Measurements from ENCODE around the gene EDEM3. TPM values are rescaled to one million over a fixed set of nuclear protein-coding genes. Genes with fewer than 3 reads are reported as not detected.

The EDEM3 gene
- total RNA-seq, 3 donors from 2014 or later, result 32.1 to 66.3 (median 66.0) TPM

GRCh38 chr1:184775885-184776284, 21.2 kb upstream of the EDEM3 start:
- Histone ChIP-seq H3K9me3 (no peaks in the 10 kb centered on the region), H3K4me3 (no peak overlapping the region), H3K36me3 (ENCODE audit: low read depth) (no peaks in the 10 kb centered on the region), H3K4me1 (ENCODE audit: low read depth) (peaks cover 4% of the 10 kb centered on the region)
- DNase-seq (no peak), ATAC-seq (no peak)
- no peak for TF ChIP-seq CTCF (IDR thresholded peaks at IDR 0.05)
- intact Hi-C loops (cut with DNase I, micrococcal nuclease), result no loop called here

GRCh38 chr1:184775329-184775728, 20.7 kb upstream of the EDEM3 start:
- no peak for DNase-seq
- TF ChIP-seq CTCF (IDR thresholded peaks at IDR 0.05), result no peak
- Histone ChIP-seq H3K4me1 (ENCODE audit: low read depth) (peaks cover 4% of the 10 kb centered on the region), H3K4me3 (no peak overlapping the region), H3K36me3 (ENCODE audit: low read depth) (no peaks in the 10 kb centered on the region), H3K9me3 (no peaks in the 10 kb centered on the region)
- intact Hi-C loops (cut with DNase I, micrococcal nuclease), result no loop called here
- ATAC-seq, result no peak

- intact Hi-C loops (cut with DNase I, micrococcal nuclease), result no loop called here
- ATAC-seq, result peak; percentile 98
- DNase-seq, result peak in 1 of 3 donors; percentile 54
- no peak overlapping the region for H3K4me3 ChIP-seq
- no peaks in the 10 kb centered on the region for H3K36me3 ChIP-seq (ENCODE audit: low read depth)
- H3K4me1 ChIP-seq (ENCODE audit: low read depth), result peaks cover 4% of the 10 kb centered on the region
- no peaks in the 10 kb centered on the region for H3K9me3 ChIP-seq
- TF ChIP-seq CTCF (IDR thresholded peaks at IDR 0.05), result no peak
These were observed 19.2 kb upstream of the EDEM3 start for GRCh38 chr1:184773762-184774320.

DNA sequence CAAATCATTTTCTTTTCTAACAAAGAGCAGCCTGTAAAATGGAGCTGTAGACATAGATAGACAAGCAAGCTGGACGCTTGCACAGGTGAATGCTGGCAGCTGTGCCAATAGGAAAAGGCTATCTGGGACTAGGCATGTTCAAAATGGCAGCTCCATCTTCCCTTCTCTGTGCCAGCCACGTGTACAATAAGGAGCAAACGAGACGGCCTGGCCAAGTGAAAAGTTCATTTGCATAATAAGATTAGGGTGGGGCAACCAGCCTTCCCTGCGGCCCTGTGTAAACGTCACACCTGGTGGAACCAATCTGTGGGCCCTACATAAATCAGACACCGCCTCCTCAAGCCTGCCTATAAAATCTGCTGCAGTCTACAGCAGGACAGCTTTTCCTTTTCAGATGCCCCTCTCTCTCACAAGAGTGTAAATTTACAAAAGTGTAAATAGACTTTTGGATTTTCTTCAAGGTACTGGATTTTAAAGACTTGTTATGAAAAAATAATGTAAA, 16.6 kb upstream of the EDEM3 start:
- DNase-seq, result no peak
- H3K4me3 ChIP-seq, result no peak overlapping the region

DNA sequence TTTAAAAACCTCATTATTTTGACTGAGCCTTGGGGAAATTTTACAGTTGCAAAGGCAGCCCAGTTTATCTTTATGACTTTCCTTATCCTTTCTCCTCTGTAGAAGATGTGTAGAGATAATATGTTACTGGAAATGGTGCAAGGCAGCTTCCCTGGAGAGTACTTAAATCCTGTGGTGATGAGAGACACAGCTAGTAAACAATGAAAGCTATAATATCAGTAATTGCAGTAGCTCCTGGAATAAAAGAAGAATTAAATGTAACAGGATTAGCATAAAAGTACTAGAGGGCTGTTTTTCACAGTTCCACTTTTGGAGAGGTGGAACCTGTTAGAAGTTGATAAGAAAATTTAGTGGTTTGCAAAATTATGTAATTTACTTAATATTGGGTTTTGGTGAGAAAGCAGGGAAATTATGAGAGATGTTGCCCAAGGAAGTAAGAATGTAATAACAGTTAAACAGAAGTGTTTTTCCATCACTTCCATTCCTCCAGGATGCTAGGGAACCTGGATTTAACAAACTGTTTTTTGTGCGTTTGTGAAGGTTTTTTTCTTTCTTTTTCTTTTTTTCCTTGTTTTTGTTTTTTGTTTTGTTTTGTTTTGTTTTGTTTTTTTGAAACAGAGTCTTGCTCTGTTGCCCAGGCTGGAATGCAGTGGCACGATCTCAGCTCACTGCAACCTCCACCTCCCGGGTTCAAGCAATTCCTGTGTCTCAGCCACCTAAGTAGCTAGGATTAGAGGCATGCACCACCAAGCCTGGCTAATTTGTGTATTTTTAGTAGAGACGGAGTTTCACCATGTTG, 15.7 kb upstream of the EDEM3 start:
- no peak for TF ChIP-seq CTCF (IDR thresholded peaks at IDR 0.05)
- H3K9me3 ChIP-seq, result no peaks in the 10 kb centered on the region
- ATAC-seq (no peak), DNase-seq (no peak)
- H3K4me1 ChIP-seq (ENCODE audit: low read depth), result peaks cover 4% of the 10 kb centered on the region
- intact Hi-C loops (cut with DNase I, micrococcal nuclease), result no loop called here
- no peaks in the 10 kb centered on the region for H3K36me3 ChIP-seq (ENCODE audit: low read depth)
- H3K4me3 ChIP-seq, result no peak overlapping the region

More for the DNA sequence above, 16.6 kb upstream of the EDEM3 start:
- intact Hi-C loops (cut with DNase I, micrococcal nuclease), result no loop called here
- H3K4me1 ChIP-seq (ENCODE audit: low read depth), result peaks cover 4% of the 10 kb centered on the region
- no peaks in the 10 kb centered on the region for H3K9me3 ChIP-seq
- ATAC-seq, result peak; percentile 60
- H3K36me3 ChIP-seq (ENCODE audit: low read depth), result no peaks in the 10 kb centered on the region
- no peak for TF ChIP-seq CTCF (IDR thresholded peaks at IDR 0.05)

All from mucosa of descending colon (tissue), 3 donors.